CD4-positive, alpha-beta T cell treated with Interleukin-6 at 100 ng/mL for 8 hours (primary cell): ENCODE data around the gene TRAK1.
A peak's percentile ranks its signal among the peaks of the same experiment; 100 is the strongest.

ENCODE experiments used
- DNase-seq: peaks from one replicate; pipeline ENCODE4 v3.0.0-alpha.2; 2020; ENCODE audit warnings: mixed read lengths, low spot score

Gene TRAK1

GRCh38 chr3:42246091-42246490, 154.9 kb downstream of the TRAK1 start:
- DNase-seq = no peak

DNA sequence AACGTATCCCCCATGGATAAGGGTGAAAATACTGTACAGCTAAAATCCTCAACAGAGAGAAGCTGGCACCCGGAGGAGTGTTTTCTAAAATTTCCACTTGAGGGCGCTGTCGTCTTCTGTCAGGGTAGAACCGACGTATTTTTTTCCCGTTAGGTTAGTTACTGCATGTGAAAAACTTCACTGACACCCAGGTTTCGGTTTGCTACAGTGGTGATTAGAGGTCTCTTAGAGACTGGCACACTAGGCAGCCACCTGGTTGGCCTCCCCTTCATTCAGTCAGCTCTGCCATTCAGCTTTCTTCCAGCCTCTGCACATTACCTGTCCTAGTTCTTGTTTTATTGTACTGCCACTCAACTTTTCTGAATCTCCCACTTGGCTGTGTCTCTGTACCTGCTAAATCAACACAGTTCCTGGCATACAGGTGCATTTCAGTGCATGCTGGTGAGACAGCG, 156.4 kb downstream of the TRAK1 start:
- DNase-seq = peak; percentile 52

DNA sequence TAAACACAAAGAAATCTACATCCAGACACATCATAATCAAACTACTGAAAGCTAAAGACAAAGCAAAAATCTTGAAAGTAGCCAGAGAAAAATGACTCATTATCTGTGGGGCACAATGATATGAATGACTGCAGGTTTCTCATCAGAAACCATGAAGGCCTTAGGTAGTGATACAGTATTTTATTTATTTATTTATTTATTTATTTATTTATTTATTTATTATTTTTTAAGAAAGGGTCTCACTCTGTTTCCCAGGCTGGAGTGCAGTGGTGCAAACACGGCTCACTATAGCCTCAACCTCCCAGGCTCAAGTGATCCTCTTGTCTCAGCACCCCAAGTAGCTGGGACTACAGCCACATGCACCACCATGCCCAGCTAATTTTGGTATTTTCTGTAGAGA, 159.6 kb downstream of the TRAK1 start:
- no peak for DNase-seq

DNA sequence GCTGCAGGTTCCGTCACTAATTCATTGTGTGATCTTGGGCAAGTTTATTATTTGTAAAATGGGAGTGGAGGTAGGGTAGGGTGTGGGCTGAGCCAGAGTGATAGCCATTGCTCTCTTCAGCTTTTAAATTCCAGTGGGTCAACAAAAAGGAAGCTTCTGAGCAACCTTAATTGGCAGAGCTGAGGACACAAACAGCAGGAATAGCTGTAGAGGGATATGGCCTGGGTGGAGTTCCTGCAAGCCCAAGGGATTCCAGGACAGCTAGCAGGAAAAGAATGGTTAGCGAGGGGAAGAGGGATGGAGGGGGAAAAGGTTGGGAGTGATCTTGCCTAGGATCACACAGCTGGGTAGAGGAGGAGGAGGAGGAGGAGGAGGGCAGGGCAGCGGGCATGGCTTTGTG, 163.4 kb downstream of the TRAK1 start:
- no peak for DNase-seq

DNA sequence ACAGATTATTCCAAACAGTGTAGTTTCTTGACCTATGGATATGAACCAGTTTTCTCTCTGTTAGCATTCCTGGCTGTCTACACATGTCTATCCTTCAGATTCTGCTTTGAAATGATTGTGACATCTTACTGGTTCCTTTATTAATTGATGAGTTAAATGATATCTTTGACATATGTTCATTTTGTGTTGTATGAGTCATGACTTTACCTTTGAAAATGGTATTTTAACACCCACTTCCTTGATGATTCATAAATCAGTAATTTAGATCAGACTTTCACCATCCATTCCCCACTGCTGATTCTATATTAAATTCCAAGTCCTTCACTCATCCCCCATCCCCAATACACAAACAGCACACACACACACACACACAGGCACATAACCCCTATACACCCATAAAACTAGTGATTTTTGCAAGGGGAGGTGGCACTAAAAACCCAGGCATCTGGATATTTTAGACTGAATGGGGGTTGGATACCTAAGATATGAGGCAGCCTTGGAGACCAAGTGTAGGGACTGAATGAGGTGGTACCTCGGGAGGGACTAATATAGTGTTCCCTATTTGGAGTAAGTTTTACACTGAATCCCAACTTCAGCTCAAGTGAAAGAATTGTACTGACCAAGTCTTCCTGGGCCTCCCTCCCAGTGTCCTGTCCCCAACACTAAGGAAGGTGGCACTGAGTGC, 165.1 kb downstream of the TRAK1 start:
- no peak for DNase-seq

GRCh38 chr3:42257007-42257406, 165.8 kb downstream of the TRAK1 start:
- no peak for DNase-seq

DNA sequence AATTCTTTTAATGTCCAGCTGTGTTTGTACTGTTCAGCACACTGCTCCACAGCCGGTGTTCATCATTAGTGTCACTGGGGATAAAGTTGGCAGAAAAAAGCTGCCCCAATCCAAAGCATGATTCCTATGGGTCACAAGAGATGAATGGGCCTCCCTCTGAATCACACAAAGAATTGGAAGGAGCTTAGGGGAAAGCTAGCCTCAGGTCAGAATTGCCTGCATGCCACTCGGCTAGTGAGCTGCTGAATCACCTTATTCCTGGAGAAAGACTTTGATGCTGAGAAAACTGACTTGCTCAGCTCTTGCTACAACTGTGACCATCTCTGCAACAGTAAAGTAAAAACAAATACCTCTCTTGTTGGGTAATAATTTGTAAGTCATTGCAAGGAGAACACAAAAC, 171.4 kb downstream of the TRAK1 start:
- DNase-seq = no peak

DNA sequence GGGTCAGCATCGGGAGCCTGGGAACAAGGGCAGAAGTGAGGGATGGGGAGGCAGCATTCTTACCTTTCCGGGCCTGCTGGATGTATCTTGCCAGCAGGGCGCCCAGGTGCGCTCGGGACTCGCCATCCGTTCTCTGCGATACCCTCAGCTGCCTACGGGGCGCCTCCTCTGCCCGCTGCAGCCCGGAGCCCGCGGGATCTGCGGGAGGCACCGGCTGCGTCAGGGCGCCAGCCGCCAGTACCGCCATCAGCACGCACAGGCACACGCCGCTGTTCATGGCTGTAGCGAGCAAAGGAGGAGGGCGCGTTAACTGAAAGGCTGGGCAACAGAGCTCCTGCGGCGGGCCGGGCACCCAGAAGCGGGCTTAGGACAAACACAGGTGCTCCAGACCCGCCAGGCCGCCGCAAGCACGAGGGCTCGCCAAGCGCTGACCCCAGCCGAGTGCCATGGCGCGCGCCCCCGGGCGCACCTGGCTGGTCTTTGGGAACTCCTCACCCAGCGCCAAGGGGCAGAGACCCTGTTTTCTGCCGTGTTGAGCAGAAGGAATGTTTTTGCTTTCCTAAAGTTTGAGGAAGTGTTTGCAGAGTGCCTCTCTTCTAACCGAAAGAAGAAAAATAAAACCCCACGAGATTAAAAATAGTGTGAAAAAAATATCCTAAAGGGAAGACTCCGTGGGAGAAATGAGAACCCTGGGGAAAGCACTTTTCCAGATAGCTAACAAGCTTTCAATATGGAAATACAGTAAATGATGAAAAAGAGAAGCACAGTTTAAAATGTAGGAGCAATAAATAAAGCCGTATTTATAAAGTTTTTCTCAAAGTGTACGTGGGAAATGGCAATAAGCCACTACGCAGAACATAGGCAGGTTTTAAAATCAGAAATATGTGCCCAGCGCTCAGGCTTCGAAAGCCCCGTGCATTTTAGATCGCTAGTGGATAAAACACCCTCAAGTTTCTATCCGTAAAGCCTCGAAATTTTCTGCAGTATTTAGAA, 172.5 kb downstream of the TRAK1 start:
- no peak for DNase-seq

- DNase-seq = no peak
These were observed 173.4 kb downstream of the TRAK1 start for GRCh38 chr3:42264399-42265058.

- DNase-seq = no peak
These were observed 174.2 kb downstream of the TRAK1 start for GRCh38 chr3:42265059-42265991.

DNA sequence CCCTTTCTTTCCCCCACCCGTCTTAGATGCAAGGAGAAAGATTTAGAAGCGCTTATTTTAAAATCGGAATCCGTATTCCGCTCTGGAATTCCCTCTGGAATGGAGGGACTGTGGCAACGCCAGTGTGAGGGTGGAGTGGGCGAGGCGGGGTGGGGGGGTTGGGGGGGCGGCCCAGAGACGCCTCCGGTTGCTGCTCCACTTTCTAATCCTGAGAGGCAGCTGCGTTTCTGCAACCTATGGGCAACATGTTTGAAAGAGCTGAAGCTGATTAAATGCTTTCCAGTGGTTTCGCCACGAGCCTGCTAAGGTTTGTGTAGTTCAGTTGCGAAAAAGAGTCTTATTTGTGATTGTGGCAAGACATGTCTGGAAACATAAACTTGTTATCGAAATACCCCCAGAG, 174.9 kb downstream of the TRAK1 start, which contains the start of gene CCK:
Gene CCK (minus strand): TSS at position 101 of the 400 bp plus-strand sequence. CDS start 2,555 bp downstream, outside the sequence.
- DNase-seq = no peak

- no peak for DNase-seq
These were observed 176.7 kb downstream of the TRAK1 start for GRCh38 chr3:42267878-42268277.

DNA sequence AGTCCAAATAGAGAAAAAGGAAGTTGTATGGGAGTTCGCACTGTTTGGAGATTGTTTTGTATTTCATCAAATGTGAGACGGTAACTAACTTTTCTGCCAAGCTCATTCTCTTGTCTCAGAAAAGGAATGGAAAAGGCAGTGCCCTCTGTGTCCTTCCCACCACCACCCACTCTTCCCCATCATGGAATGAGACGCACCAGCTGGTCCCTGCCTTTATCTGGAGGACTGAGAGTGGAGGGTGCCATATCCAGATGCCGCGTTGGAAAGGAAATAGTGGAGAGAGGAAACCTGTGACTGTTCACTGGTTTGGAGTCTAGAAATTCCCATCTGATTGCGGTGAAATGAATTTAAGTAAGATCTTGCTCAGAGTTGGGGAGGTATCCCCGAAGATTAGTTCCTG, 178.5 kb downstream of the TRAK1 start:
- DNase-seq = no peak

DNA sequence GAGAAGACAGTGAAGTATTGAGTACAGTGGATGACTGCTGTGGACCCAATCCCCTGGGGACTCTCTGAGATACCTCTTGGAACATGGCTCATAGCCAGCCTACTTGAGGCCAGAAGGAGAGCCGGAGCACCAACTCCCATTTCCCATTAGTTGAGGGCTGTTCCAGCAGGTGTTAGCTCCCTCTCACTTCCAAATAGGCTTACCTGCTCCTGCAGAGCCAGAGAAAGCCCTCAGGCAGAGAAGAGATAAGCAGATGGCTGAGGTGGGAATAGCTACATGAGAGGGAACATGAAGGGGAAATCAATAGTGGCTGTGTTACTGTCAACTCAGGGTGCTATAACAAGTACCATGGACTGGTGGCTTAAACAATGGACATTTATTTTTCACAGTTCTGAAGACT, 179.4 kb downstream of the TRAK1 start:
- no peak for DNase-seq

DNA sequence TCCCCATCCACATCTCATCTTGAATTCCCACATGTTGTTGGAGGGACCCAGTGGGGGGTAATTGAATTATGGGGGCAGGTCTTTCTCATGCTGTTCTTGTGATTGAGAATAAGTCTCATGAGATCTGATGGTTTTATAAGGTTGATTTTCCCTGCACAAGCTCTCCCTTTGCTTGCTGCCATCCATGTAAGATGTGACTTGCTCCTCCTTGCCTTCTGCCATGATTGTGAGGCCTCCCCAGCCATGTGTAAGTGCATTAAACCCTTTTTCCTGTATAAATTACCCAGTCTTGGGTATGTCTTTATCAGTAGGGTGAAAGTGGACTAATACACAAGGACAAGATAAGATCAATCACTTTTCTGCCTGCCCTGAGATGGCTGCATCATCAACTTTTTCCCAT, 180.6 kb downstream of the TRAK1 start:
- no peak for DNase-seq

DNA sequence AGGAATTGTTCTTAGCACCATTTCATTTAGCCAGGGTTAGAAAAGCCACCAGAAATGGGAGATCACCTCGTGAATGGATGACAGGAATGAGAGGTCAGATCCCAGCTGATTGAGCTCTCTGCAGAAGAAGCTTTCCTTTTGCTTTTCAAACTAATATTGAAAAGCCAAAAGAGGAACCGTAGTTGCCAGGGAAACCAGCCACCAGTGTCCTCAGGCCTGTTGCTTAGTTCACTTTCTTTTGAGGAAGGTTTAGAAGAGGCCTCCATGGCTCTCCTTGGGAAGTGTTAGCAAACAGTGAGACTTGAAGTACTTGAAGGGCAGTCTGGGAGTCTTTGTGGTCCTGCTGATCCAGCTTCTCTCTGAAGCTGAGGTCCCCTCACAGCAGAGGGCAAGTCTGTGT, 182.2 kb downstream of the TRAK1 start:
- no peak for DNase-seq

DNA sequence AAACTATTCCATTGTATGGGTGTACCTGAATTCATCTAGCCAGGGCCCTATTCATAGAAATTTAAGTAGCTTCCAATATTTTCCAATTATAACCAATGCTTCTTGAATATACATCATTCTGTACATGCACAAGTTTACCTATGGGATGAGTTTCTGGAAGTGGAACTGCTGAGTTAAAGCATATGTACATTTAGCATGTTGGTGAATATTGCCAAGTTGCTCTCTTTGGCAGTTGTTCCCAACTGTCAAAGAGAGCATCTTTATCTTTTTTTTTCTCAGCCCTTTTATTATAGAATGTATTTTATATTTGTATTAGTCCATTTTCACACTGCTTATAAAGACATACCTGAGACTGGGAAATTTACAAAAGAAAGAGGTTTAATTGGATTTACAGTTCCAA, 183.1 kb downstream of the TRAK1 start:
- DNase-seq = no peak

GRCh38 chr3:42275217-42275616, 184.1 kb downstream of the TRAK1 start:
- DNase-seq = no peak
